ENCODE measurements around the gene FAM171A1.

DNA sequence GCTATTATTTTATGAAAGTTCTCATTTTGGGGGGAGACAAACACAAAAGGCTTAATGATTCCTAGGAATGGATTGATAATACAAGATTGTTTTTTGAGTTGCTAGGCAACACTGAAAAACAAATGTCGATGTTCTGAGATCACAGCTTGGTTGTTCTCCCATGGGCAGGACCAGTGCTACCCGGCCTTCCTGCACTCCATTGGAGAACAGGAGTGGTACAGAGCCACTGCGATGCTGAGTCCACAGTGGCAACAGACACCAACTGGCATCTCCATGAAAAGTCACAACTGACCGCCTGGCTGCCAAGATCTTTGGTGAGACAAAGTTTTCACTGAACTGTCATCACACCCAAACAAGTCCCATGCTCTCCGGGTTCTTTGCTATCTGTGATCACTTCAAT, 133.7 kb downstream of the FAM171A1 start:
- TF ChIP-seq EZH2 (IDR thresholded peaks at IDR 0.05) (no peak), POLR2AphosphoS5 (IDR thresholded peaks at IDR 0.05; ENCODE audit: borderline replicate concordance, low read depth, low read length) (no peak)

Data from SK-N-MC (cell line).